DLD1 (cell line): ENCODE results near the gene KATNAL2.
"Not testable (repeated sequence)": the region's sequence is repeated elsewhere in the genome, so short reads cannot be mapped to it uniquely, and the experiment has no call there.

Experiments used
- in situ Hi-C: cut with HindIII; loops from 2 replicates; pipeline ENCODE4 v1.10.0; 2017; ENCODE audit warnings: low sequenced_read_pairs

The KATNAL2 gene

GRCh38 chr18:47032945-47033344 lies 115.5 kb downstream of the KATNAL2 start:
- in situ Hi-C loops, result no loop called here

- in situ Hi-C loops, result not testable (repeated sequence)
Measured at GRCh38 chr18:47034591-47034990, 117.2 kb downstream of the KATNAL2 start.

- in situ Hi-C loops, result no loop called here
Measured at GRCh38 chr18:47035156-47035671, 117.8 kb downstream of the KATNAL2 start, which contains the start of gene ELOA2. Gene ELOA2, minus strand, starts transcription at chr18:47035621. Its CDS starts 357 bp downstream, at chr18:47035264.

- in situ Hi-C loops, result no loop called here
Measured at GRCh38 chr18:47036298-47036874, 119.0 kb downstream of the KATNAL2 start.

GRCh38 chr18:47036927-47037578 lies 119.7 kb downstream of the KATNAL2 start:
- in situ Hi-C loops, result no loop called here

GRCh38 chr18:47040982-47041381 lies 123.6 kb downstream of the KATNAL2 start:
- in situ Hi-C loops, result no loop called here

GRCh38 chr18:47050468-47050867 lies 133.1 kb downstream of the KATNAL2 start:
- in situ Hi-C loops, result no loop called here

- in situ Hi-C loops, result no loop called here
Measured at GRCh38 chr18:47054369-47054768, 137.0 kb downstream of the KATNAL2 start.

GRCh38 chr18:47062471-47062870 lies 145.1 kb downstream of the KATNAL2 start:
- in situ Hi-C loops, result no loop called here

- in situ Hi-C loops, result no loop called here
Measured at GRCh38 chr18:47063096-47063495, 145.7 kb downstream of the KATNAL2 start.

- in situ Hi-C loops, result no loop called here
Measured at GRCh38 chr18:47067648-47068047, 150.2 kb downstream of the KATNAL2 start.

- in situ Hi-C loops, result no loop called here
Measured at GRCh38 chr18:47075098-47075883, 157.9 kb downstream of the KATNAL2 start.

GRCh38 chr18:47077111-47077510 lies 159.7 kb downstream of the KATNAL2 start:
- in situ Hi-C loops, result no loop called here

GRCh38 chr18:47080872-47081271 lies 163.5 kb downstream of the KATNAL2 start:
- in situ Hi-C loops, result no loop called here

- in situ Hi-C loops, result no loop called here
Measured at GRCh38 chr18:47081578-47081977, 164.2 kb downstream of the KATNAL2 start.

- in situ Hi-C loops, result no loop called here
Measured at GRCh38 chr18:47087676-47088075, 170.3 kb downstream of the KATNAL2 start.

- in situ Hi-C loops, result no loop called here
Measured at GRCh38 chr18:47095810-47096209, 178.4 kb downstream of the KATNAL2 start.

GRCh38 chr18:47100212-47100831 lies 182.9 kb downstream of the KATNAL2 start:
- in situ Hi-C loops, result no loop called here

GRCh38 chr18:47108373-47108772 lies 191.0 kb downstream of the KATNAL2 start:
- in situ Hi-C loops, result no loop called here

- in situ Hi-C loops, result no loop called here
Measured at GRCh38 chr18:47108998-47109405, 191.6 kb downstream of the KATNAL2 start.

- in situ Hi-C loops, result no loop called here
Measured at GRCh38 chr18:47109720-47110119, 192.3 kb downstream of the KATNAL2 start.
